22Rv1 (cell line): ENCODE results near the gene ATP6V1G1.

ENCODE experiments used
- CTCF ChIP-seq: fragments of 450-650 bp; IDR thresholded peaks from 2 replicates; pipeline ENCODE4 v1.5.1; 2017; ENCODE audit warnings: mild to moderate bottlenecking
- ZFX ChIP-seq: fragments of 450-650 bp; IDR thresholded peaks from 2 replicates; pipeline ENCODE4 v1.6.1; 2017; ENCODE audit warnings: antibody characterized with exemption, borderline replicate concordance

GRCh38 chr9:114613087-114613486 lies 25.5 kb downstream of the ATP6V1G1 start:
- TF ChIP-seq CTCF (no peak), ZFX (no peak)
